Non-pigmented ciliary epithelial cell (primary cell): ENCODE results near the gene COL23A1.

Experiments used
- DNase-seq: peaks from one replicate; pipeline ENCODE4 v3.0.0-alpha.2; 2010; ENCODE audit warnings: low read depth

Gene COL23A1

GRCh38 chr5:178223828-178224335 is 366.3 kb downstream of the COL23A1 start:
- DNase-seq, result no peak

GRCh38 chr5:178223196-178223773 is 366.9 kb downstream of the COL23A1 start:
- DNase-seq, result no peak

- no peak for DNase-seq
Measured at GRCh38 chr5:178222292-178222691, 367.9 kb downstream of the COL23A1 start.

GRCh38 chr5:178221853-178222252 is 368.3 kb downstream of the COL23A1 start:
- no peak for DNase-seq

GRCh38 chr5:178221282-178221681 is 368.9 kb downstream of the COL23A1 start:
- no peak for DNase-seq

- no peak for DNase-seq
Measured at GRCh38 chr5:178218827-178219226, 371.4 kb downstream of the COL23A1 start.

- no peak for DNase-seq
Measured at GRCh38 chr5:178218237-178218776, 371.9 kb downstream of the COL23A1 start.

GRCh38 chr5:178216779-178217178 is 373.4 kb downstream of the COL23A1 start:
- no peak for DNase-seq

GRCh38 chr5:178216088-178216534 is 374.1 kb downstream of the COL23A1 start:
- DNase-seq, result no peak

- DNase-seq, result no peak
Measured at GRCh38 chr5:178215280-178216002, 374.8 kb downstream of the COL23A1 start.

- DNase-seq, result no peak
Measured at GRCh38 chr5:178214160-178214803, 375.9 kb downstream of the COL23A1 start.

- DNase-seq, result no peak
Measured at GRCh38 chr5:178213748-178214151, 376.4 kb downstream of the COL23A1 start.

- DNase-seq, result no peak
Measured at GRCh38 chr5:178213003-178213461, 377.2 kb downstream of the COL23A1 start.

GRCh38 chr5:178212241-178213002 is 377.8 kb downstream of the COL23A1 start:
- DNase-seq, result no peak

- no peak for DNase-seq
Measured at GRCh38 chr5:178211095-178212048, 378.8 kb downstream of the COL23A1 start.

GRCh38 chr5:178210686-178211085 is 379.5 kb downstream of the COL23A1 start:
- no peak for DNase-seq

GRCh38 chr5:178210073-178210535 is 380.1 kb downstream of the COL23A1 start:
- no peak for DNase-seq

GRCh38 chr5:178209334-178210072 is 380.7 kb downstream of the COL23A1 start:
- DNase-seq, result no peak

- DNase-seq, result no peak
Measured at GRCh38 chr5:178208540-178209227, 381.5 kb downstream of the COL23A1 start.
